ENCODE results near the gene CCN6.
A peak's percentile ranks its signal among the peaks of the same experiment; 100 is the strongest.

CCN6 gene

DNA sequence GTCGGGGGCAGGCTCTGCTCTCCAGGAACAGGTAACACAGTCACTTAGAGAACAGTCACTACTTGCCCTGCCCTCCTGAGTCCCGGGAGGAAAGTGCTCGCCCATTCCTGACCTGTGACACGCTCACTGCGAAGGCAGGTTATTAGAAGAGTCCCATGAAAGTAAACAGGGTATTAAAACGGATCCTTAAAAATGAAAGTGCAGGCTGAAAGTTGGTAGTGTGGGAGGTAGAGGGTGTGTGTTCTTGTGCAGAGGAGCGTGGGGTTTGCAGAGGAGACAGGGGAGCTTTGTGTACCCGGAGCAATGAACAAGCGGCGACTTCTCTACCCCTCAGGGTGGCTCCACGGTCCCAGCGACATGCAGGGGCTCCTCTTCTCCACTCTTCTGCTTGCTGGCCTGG, at the start of gene CCN6:
Gene CCN6 (plus strand): TSS at position 104 of the 400 bp plus-strand sequence. CDS start 254 bp downstream, at position 358.
- no peak for DNase-seq

DNA sequence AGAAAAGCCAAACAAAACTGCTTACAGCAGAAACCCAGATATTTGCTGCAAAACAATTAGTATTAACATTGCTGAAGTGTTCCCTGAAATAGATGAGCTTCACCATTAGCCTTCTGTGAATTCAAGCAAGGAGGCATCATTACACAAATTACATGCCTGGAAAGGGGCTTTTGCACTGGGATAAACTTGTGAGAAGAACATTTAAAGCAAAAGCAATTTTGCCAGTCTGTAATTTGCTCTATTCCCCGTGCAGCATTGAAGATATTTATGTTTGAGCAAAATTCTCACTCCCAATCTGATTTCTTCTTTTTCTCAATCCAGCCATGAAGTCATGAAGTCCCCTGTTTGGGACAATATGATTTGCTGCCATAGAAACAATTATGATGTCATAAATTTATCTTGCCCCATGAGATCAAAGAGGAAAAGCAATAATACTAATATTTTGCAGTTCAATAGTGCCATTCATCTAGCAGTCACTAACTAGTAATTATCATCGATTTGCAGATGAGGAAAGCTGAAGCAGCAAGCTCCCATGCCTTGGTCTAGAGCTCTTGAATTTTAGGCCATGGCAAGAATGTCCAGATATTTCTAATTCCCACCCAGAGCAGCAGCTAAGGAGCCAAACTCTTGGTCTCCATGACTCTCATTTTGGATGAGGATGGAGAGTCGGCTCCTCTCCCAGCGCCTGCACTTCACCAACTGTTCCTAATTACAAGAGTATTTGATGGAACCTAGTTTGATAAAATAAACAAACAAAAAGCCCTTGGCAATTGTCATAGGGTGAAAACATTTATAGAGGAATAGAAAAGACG, 49.5 kb upstream of the CCN6 start:
- no peak for DNase-seq

DNA sequence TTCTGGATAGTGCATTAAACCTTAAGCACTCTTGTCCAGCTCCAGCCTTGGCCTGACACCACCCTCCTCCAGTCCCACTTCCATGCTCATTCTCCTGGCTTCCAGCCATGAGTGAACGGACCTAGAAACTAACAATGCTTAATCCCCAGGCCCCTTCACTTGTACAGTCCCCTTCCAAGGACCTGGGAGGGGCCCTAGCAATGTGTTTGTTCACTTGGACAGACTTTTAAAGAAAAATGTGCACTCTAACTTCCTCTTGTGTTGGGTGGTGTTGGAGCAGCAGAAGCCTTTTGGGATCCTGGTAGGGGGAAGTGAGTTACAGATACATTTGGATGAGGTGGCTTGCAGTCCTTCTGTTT, 48.9 kb upstream of the CCN6 start:
- DNase-seq, result no peak

- no peak for DNase-seq
Measured at GRCh38 chr6:112007254-112007653, 46.6 kb upstream of the CCN6 start.

DNA sequence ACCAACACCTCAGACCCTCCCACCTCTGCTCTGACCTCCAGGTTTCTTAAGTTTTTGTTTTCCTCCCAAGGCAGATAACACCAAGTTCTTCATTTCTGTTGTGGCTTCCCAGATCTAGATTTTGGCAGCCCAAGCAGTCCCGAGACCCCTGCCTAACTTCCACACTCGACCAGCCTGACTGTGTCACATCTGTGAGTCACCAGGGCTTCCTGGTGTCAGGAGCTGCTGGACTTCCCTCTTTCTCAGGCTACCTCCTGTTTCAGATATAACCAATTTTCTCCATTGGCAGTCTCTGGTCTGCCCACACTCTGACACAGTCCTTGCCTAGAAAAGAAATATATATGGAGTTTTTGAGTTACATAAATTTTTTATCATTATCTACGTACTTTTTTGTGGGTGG, 46.1 kb upstream of the CCN6 start:
- DNase-seq, result peak; percentile 30

DNA sequence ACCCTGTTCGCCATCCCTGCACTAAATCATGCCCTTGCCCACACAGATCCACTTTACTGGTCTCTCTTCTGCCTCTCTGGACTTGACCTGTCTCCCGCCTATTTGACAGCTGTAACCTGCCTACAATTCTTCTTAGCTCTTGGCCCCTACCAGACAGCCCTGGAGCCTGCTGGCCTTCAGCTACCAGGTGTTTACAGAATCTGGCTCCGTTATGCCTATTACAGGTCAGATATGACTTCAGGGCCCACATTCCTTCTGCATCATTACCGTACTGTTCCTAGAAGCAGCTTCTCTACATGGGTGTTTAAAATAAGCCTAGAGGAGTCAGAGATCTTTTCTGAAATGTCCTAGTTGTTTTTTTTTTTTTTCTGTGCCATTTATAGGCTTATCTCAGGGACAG, 45.4 kb upstream of the CCN6 start:
- DNase-seq, result no peak

GRCh38 chr6:112010328-112010727, 43.6 kb upstream of the CCN6 start:
- DNase-seq, result no peak

GRCh38 chr6:112013051-112013450, 40.9 kb upstream of the CCN6 start:
- DNase-seq, result peak; percentile 34

GRCh38 chr6:112014483-112014882, 39.4 kb upstream of the CCN6 start:
- peak; percentile 73 for DNase-seq

DNA sequence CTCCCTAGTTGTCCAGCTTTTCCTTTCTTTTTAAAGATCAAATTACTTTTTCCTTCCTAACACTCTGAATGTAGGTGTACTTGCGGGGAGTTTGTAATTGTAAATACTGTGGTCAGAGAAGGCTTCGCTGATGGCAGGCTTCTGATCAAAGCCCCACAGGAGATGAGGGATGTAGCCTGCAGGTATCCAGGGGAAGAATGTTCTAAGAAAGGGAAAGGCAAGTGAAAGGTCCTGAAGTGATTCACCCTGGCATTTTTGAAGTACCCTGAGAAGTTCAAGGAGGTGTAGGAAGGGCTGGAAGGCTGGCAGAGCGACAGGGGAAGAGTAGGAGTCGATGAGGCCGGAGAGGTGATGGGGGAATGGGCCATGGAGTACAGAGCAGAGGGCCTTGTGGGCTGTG, 38.2 kb upstream of the CCN6 start:
- DNase-seq, result no peak

- no peak for DNase-seq
Measured at GRCh38 chr6:112016320-112016719, 37.6 kb upstream of the CCN6 start.

DNA sequence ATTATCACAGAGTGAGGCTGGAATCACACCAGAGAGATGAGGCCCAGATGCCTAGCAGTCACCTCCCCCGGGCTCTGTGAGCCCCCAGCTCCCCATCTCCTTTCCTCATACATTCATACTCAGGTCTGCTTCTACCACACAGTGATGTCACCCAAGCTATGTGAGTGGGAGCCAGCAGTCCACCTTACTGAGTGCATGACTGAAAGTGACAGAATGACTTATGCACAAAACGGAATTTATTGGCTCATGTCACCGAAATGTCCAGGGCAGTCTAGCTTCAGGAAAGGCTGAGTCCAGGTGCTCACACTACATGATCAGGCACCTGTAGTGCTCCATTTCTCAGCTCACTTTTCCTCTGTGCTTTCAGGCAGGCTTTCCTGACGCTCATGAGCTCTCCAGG, 36.7 kb upstream of the CCN6 start:
- no peak for DNase-seq

DNA sequence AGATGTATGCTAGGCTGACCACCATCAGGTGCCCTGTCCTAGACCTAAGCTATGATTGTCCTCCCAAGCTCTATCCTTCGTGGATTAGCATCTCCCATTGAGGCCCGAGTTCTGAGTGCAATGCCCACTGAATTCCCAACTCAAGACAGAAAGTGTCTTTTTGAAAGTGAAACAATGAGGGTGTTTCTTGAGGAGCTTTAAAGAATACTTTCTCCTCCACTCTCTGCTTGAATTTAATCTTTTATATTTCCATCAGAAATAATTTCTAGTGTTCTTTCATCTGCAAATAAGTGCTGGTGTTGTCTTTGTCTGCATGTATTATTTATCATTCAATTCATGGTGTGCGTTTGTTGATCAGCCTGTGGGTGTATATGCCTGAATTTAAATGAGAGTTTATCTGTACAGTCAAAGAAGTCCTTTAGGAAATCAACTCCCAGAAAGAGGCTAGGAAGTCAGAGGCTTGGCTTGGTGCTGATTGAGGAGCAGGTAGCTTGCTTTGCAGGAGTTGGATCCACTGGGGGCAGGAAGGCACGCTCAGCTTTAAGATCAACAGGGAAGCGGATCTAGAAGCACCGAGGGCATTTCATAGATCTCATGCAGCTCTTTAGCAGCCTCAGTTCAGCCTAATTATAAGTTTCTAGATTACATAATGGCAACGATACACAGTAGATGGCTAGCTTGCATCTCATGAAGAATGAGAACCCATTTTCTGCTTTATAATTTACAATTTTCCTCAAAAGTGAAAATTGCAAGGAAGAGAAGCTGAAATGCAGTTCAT, 36.0 kb upstream of the CCN6 start:
- no peak for DNase-seq

- DNase-seq, result no peak
Measured at GRCh38 chr6:112018619-112019416, 35.1 kb upstream of the CCN6 start.

- DNase-seq, result no peak
Measured at GRCh38 chr6:112019589-112019988, 34.3 kb upstream of the CCN6 start.

GRCh38 chr6:112021691-112022310, 32.1 kb upstream of the CCN6 start:
- DNase-seq, result no peak

DNA sequence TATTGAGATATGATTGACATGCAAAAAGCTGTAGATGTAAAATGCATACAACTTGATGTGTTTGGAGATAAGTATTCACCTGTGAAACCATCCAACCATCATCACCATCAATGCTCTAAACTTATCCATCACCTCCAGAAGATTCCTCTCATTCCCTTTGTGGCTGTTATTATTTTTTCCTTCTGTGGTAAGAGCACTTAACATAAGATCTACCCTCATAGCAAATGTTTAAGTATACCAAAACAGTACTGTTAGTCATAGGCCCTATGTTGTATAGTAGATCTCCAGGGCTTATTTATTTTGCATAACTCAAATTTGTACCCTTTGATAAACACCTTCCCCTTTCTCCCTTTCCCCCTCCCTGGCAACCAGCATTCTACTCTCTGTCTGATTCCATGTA, 31.2 kb upstream of the CCN6 start:
- DNase-seq, result no peak

- no peak for DNase-seq
Measured at GRCh38 chr6:112024464-112024863, 29.4 kb upstream of the CCN6 start.

GRCh38 chr6:112026933-112027332, 27.0 kb upstream of the CCN6 start:
- no peak for DNase-seq

DNA sequence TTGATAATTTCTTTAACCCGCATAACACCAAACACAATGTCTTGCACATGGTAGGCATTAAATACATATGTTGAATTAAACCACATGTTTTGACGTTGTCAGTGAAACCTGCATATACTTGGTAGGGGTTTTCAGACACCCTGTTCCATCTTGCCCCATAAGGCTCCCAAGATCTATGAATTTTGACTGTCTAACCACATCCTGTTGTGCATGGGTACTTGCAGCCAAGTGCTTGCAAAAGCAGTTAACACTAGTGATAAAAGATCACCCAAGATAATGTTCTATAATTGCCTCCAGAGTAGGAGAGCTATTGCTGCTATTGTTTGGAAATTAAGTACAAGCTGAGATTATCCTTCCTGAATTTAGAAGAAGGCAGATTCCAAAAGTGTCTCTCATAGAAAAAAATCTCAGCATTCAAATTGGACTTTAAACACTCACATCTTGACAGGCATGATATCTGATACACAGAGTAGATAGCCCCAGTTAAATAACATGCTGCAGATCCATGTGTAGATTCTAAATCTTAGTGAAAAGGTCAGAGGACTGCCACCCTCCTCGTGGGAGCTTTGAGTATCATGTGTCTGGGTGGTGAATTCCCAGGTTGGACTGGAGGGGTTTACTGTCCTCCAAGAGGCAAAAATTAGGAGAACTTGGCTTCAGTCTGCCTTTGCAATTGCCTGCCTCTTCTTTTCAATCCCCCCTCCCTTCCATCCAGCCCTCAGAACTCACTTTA, 25.8 kb upstream of the CCN6 start:
- DNase-seq, result peak; percentile 37

DNA sequence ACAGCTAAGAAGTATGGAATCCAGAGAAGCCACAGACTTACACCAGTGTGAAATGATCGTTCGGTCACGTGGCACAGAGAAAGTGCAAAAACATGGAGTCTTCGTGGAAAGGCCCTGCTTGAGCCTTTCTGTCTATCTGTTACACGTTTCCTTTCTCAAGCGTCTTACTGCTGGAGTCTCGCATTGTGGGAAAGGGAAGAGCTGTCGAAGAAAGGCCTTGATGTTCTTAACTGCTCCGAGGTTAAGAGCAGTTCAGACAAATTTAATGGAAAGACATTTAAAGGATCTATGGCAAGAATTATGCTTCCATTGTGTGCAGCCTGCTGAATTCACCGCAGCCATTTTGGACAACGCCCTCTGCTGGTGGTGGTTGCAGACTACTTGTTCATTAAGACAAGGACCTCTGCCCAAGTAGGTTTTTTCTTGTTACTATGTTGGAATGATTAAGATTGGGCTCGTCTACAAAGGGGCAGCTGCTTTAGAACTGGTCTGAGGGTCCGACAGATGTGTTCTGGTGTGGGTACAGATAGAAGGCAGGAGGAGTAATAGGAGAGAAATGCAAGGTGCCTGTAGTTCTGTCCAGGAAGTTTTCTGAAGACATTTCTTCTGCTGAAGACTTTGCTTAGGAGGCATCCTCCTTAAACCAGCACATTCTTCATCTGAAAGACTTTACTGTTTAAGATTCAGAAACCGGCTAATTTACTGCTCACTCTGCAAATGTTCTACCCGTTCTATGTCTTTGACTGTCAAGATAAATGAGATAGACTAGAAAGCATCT, 24.7 kb upstream of the CCN6 start:
- peak; percentile 66 for DNase-seq
